Measurements from ENCODE around the gene SNTB2.

SNTB2 gene

DNA sequence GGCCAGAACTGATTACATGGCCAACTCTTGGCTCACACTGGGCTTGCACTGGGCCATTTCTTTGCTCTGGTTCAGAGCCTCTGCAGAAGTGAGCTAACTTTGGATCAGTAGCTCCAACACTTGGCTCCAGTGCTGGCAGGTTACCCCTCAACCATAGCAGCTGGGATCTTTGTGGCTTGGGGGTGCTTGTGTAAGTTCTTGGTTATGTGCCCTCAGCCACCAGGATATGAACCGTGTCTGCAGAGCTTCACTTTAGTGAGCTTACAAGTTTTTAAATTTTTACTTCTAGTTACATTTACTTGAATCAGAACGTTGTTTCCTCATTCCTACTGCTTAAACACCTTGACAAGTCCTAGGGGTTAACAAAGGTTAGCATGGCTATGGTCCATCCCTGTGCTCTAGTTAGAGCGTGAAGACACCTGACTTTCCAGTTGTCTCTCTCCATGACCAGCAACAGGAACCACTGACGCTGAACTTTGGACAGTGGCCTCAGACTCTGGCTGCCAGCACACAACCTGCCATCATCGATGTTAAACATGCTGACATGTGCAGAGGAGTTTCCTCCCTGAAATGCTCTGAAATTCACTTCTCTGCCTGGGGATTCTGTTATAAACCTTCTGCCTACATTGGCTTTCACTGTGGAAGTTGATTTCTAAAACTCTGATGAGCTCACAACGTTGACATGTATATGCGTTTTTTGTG is 139.4 kb downstream of the SNTB2 start:
- Histone ChIP-seq H3K4me3 (no peak overlapping the region), H3K27ac (no peak overlapping the region)
- peak; percentile 64 for DNase-seq (ENCODE audit: low spot score)
- TF ChIP-seq, protein P1, sequence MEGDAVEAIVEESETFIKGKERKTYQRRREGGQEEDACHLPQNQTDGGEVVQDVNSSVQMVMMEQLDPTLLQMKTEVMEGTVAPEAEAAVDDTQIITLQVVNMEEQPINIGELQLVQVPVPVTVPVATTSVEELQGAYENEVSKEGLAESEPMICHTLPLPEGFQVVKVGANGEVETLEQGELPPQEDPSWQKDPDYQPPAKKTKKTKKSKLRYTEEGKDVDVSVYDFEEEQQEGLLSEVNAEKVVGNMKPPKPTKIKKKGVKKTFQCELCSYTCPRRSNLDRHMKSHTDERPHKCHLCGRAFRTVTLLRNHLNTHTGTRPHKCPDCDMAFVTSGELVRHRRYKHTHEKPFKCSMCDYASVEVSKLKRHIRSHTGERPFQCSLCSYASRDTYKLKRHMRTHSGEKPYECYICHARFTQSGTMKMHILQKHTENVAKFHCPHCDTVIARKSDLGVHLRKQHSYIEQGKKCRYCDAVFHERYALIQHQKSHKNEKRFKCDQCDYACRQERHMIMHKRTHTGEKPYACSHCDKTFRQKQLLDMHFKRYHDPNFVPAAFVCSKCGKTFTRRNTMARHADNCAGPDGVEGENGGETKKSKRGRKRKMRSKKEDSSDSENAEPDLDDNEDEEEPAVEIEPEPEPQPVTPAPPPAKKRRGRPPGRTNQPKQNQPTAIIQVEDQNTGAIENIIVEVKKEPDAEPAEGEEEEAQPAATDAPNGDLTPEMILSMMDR (IDR thresholded peaks at IDR 0.05), result no peak

GRCh38 chr16:69327585-69328310 is 140.8 kb downstream of the SNTB2 start:
- Histone ChIP-seq H3K4me3 (no peak overlapping the region), H3K27ac (no peak overlapping the region)
- no peak for DNase-seq (ENCODE audit: low spot score)
- TF ChIP-seq, protein P1 (IDR thresholded peaks at IDR 0.05), result no peak

- TF ChIP-seq, protein P1 (IDR thresholded peaks at IDR 0.05), result no peak
- DNase-seq (ENCODE audit: low spot score), result no peak
- Histone ChIP-seq H3K4me3 (peak overlapping the region; percentile 84), H3K27ac (no peak overlapping the region)
Measured at GRCh38 chr16:69328854-69329316, 141.9 kb downstream of the SNTB2 start.

DNA sequence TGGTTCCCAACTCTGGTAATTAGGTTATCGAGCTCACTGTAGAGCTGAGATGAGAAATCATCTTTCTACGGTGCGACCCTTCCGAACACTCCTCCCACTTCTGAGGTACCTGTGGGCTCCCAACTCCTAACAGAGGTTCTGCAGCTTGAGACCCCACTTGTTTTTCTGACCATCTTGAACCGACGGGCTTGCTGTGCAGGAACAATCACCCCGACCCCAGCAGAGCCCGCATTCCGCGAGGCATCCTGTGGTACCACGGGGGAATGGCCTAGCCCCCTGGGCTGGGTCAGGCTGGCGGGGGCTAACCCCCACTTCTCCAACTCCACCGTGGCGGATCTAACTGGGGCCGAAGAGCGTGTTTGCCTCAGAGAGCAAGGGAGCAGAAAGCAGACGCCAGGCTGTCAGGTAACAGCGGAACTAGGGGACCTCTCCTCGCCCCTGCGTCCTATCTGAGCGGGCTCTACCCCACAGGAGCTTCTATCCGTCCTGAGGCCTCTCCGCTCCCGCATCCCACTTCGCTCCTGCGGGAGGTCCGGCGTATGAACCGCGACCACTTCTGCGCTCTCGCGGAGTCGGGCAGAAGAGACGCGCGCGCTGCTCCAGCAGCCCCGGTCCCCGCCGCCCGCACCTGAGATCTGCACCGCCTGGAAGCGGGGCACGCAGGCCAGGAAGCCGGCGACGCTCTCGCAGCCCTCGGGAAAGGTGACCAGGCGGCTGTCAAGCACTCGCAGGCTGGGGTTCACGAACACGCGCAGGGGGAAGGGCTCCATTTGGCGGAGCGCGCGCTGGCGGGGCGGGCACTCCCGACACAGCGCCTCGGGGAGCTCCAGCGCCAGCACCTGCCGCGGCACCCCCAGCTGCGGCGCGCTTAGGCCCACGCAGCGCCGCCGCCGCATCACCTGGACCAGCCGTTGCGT is 142.7 kb downstream of the SNTB2 start:
- no peak for DNase-seq (ENCODE audit: low spot score)
- Histone ChIP-seq H3K27ac (peak overlapping the region in 1 of 2 donors; percentile 92), H3K4me3 (peak overlapping the region; percentile 84)
- TF ChIP-seq, protein P1 (IDR thresholded peaks at IDR 0.05), result no peak

- TF ChIP-seq, protein P1 (IDR thresholded peaks at IDR 0.05), result no peak
- H3K27ac ChIP-seq, result peak within 1 kb of the TSS; percentile 74 to 92
- DNase-seq (ENCODE audit: low spot score), result peak; percentile 95
Measured at GRCh38 chr16:69330286-69331109, 143.5 kb downstream of the SNTB2 start, which contains the start of gene PDF. PDF (minus strand) TSS chr16:69330588; CDS start chr16:69330570, 18 bp downstream.

GRCh38 chr16:69334696-69335095 is 147.7 kb downstream of the SNTB2 start:
- Histone ChIP-seq H3K4me3 (no peak overlapping the region), H3K27ac (no peak overlapping the region)
- TF ChIP-seq, protein P1 (IDR thresholded peaks at IDR 0.05), result no peak
- no peak for DNase-seq (ENCODE audit: low spot score)

More at GRCh38 chr16:69330286-69331109, 143.5 kb downstream of the SNTB2 start, which contains the start of gene PDF:
- peak within 1 kb of the TSS; percentile 84 for H3K4me3 ChIP-seq
